ENCODE measurements around the gene TMEM258. TPM values are rescaled to one million over a fixed set of nuclear protein-coding genes. Genes with fewer than 3 reads are reported as not detected.

TMEM258 gene
- total and polyA plus RNA-seq, 9 of the 15 experiments (the other 6 are each of a cell fraction or from before 2014, with no cell fraction given), result 97.2 to 856 (median 231) TPM

- TF ChIP-seq, protein P1, sequence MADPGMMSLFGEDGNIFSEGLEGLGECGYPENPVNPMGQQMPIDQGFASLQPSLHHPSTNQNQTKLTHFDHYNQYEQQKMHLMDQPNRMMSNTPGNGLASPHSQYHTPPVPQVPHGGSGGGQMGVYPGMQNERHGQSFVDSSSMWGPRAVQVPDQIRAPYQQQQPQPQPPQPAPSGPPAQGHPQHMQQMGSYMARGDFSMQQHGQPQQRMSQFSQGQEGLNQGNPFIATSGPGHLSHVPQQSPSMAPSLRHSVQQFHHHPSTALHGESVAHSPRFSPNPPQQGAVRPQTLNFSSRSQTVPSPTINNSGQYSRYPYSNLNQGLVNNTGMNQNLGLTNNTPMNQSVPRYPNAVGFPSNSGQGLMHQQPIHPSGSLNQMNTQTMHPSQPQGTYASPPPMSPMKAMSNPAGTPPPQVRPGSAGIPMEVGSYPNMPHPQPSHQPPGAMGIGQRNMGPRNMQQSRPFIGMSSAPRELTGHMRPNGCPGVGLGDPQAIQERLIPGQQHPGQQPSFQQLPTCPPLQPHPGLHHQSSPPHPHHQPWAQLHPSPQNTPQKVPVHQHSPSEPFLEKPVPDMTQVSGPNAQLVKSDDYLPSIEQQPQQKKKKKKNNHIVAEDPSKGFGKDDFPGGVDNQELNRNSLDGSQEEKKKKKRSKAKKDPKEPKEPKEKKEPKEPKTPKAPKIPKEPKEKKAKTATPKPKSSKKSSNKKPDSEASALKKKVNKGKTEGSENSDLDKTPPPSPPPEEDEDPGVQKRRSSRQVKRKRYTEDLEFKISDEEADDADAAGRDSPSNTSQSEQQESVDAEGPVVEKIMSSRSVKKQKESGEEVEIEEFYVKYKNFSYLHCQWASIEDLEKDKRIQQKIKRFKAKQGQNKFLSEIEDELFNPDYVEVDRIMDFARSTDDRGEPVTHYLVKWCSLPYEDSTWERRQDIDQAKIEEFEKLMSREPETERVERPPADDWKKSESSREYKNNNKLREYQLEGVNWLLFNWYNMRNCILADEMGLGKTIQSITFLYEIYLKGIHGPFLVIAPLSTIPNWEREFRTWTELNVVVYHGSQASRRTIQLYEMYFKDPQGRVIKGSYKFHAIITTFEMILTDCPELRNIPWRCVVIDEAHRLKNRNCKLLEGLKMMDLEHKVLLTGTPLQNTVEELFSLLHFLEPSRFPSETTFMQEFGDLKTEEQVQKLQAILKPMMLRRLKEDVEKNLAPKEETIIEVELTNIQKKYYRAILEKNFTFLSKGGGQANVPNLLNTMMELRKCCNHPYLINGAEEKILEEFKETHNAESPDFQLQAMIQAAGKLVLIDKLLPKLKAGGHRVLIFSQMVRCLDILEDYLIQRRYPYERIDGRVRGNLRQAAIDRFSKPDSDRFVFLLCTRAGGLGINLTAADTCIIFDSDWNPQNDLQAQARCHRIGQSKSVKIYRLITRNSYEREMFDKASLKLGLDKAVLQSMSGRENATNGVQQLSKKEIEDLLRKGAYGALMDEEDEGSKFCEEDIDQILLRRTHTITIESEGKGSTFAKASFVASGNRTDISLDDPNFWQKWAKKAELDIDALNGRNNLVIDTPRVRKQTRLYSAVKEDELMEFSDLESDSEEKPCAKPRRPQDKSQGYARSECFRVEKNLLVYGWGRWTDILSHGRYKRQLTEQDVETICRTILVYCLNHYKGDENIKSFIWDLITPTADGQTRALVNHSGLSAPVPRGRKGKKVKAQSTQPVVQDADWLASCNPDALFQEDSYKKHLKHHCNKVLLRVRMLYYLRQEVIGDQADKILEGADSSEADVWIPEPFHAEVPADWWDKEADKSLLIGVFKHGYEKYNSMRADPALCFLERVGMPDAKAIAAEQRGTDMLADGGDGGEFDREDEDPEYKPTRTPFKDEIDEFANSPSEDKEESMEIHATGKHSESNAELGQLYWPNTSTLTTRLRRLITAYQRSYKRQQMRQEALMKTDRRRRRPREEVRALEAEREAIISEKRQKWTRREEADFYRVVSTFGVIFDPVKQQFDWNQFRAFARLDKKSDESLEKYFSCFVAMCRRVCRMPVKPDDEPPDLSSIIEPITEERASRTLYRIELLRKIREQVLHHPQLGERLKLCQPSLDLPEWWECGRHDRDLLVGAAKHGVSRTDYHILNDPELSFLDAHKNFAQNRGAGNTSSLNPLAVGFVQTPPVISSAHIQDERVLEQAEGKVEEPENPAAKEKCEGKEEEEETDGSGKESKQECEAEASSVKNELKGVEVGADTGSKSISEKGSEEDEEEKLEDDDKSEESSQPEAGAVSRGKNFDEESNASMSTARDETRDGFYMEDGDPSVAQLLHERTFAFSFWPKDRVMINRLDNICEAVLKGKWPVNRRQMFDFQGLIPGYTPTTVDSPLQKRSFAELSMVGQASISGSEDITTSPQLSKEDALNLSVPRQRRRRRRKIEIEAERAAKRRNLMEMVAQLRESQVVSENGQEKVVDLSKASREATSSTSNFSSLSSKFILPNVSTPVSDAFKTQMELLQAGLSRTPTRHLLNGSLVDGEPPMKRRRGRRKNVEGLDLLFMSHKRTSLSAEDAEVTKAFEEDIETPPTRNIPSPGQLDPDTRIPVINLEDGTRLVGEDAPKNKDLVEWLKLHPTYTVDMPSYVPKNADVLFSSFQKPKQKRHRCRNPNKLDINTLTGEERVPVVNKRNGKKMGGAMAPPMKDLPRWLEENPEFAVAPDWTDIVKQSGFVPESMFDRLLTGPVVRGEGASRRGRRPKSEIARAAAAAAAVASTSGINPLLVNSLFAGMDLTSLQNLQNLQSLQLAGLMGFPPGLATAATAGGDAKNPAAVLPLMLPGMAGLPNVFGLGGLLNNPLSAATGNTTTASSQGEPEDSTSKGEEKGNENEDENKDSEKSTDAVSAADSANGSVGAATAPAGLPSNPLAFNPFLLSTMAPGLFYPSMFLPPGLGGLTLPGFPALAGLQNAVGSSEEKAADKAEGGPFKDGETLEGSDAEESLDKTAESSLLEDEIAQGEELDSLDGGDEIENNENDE (IDR thresholded peaks at IDR 0.05; ENCODE audit: low read depth, low read length), result no peak
- no peak for TF ChIP-seq ETV6 (IDR thresholded peaks at IDR 0.05; ENCODE audit: borderline replicate concordance in 1 of 2, low read depth in 2 of 2, low read length in 1 of 2)
- TF ChIP-seq ETV6 (CRISPR knock-in tag; IDR thresholded peaks at IDR 0.05; ENCODE audit: borderline replicate concordance), result peak; percentile 53; the same call in 1 of the 2 replicates
- TF ChIP-seq IRF9 (tag; IDR thresholded peaks at IDR 0.05), result no peak
- TF ChIP-seq, protein P2, sequence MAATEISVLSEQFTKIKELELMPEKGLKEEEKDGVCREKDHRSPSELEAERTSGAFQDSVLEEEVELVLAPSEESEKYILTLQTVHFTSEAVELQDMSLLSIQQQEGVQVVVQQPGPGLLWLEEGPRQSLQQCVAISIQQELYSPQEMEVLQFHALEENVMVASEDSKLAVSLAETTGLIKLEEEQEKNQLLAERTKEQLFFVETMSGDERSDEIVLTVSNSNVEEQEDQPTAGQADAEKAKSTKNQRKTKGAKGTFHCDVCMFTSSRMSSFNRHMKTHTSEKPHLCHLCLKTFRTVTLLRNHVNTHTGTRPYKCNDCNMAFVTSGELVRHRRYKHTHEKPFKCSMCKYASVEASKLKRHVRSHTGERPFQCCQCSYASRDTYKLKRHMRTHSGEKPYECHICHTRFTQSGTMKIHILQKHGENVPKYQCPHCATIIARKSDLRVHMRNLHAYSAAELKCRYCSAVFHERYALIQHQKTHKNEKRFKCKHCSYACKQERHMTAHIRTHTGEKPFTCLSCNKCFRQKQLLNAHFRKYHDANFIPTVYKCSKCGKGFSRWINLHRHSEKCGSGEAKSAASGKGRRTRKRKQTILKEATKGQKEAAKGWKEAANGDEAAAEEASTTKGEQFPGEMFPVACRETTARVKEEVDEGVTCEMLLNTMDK (IDR thresholded peaks at IDR 0.05; ENCODE audit: borderline replicate concordance, insufficient read depth, low read depth, low read length, poor library complexity, severe bottlenecking), result peak; percentile 14
- no peak for TF ChIP-seq NELFE (IDR thresholded peaks at IDR 0.05; ENCODE audit: insufficient read depth, insufficient read length)
- TF ChIP-seq MTF1 (CRISPR knock-in tag; IDR thresholded peaks at IDR 0.05; ENCODE audit: borderline replicate concordance), result no peak
- TF ChIP-seq ELF2 (CRISPR knock-in tag; IDR thresholded peaks at IDR 0.05), result peak; percentile 93
- TF ChIP-seq CHD2 (IDR thresholded peaks at IDR 0.05; ENCODE audit: low read depth, low read length), result no peak; the same call in 1 of the 2 replicates
- TF ChIP-seq HNRNPLL (IDR thresholded peaks at IDR 0.05; ENCODE audit: low read depth, low read length, poor library complexity, severe bottlenecking), result no peak
- TF ChIP-seq NR2C2 (CRISPR knock-in tag; IDR thresholded peaks at IDR 0.05), result no peak
- TF ChIP-seq NR2C2 (tag; IDR thresholded peaks at IDR 0.05), result peak; percentile 95
- no peak for TF ChIP-seq KDM1A (IDR thresholded peaks at IDR 0.05)
Observed at GRCh38 chr11:61792310-61793082, at the start of gene TMEM258, which contains the start of gene FEN1 (continued).

Measured in K562 (cell line).